NCI-H526 treated with DMSO at 0.1 percent for 48 hours (cell line): Measurements from ENCODE around the gene PRELP.
A peak's percentile ranks its signal among the peaks of the same experiment; 100 is the strongest.

ENCODE experiments used
- DNase-seq: peaks from one replicate; lab custom pipeline; 2025; lab: John Stamatoyannopoulos, UW

PRELP gene

GRCh38 chr1:203478231-203478630 is 2.6 kb downstream of the PRELP start:
- no peak for DNase-seq

GRCh38 chr1:203478986-203479385 is 3.4 kb downstream of the PRELP start:
- DNase-seq, result no peak

GRCh38 chr1:203479646-203480045 is 4.0 kb downstream of the PRELP start:
- DNase-seq, result no peak

GRCh38 chr1:203480084-203480483 is 4.5 kb downstream of the PRELP start:
- DNase-seq, result no peak

- peak; percentile 4 for DNase-seq
Observed at GRCh38 chr1:203480525-203481084, 5.0 kb downstream of the PRELP start.

- no peak for DNase-seq
Observed at GRCh38 chr1:203481196-203481595, 5.6 kb downstream of the PRELP start.

- no peak for DNase-seq
Observed at GRCh38 chr1:203486618-203487370, 11.2 kb downstream of the PRELP start.

GRCh38 chr1:203488539-203488938 is 12.9 kb downstream of the PRELP start:
- DNase-seq, result no peak

- no peak for DNase-seq
Observed at GRCh38 chr1:203490607-203491006, 15.0 kb downstream of the PRELP start.

GRCh38 chr1:203491664-203492063 is 16.1 kb downstream of the PRELP start:
- DNase-seq, result no peak

- DNase-seq, result peak; percentile 31
Observed at GRCh38 chr1:203492082-203492747, 16.6 kb downstream of the PRELP start.

GRCh38 chr1:203492748-203493130 is 17.1 kb downstream of the PRELP start:
- DNase-seq, result no peak

- no peak for DNase-seq
Observed at GRCh38 chr1:203493901-203494300, 18.3 kb downstream of the PRELP start, which contains the start of gene OPTC. Gene OPTC (plus strand): TSS chr1:203494153. CDS start chr1:203496006, 1,853 bp downstream.

- DNase-seq, result no peak
Observed at GRCh38 chr1:203495845-203496244, 20.2 kb downstream of the PRELP start.

GRCh38 chr1:203497269-203497777 is 21.7 kb downstream of the PRELP start:
- no peak for DNase-seq

GRCh38 chr1:203499643-203500278 is 24.2 kb downstream of the PRELP start:
- DNase-seq, result no peak

GRCh38 chr1:203500279-203500678 is 24.7 kb downstream of the PRELP start:
- DNase-seq, result no peak

GRCh38 chr1:203503836-203504235 is 28.2 kb downstream of the PRELP start:
- DNase-seq, result no peak

- DNase-seq, result peak; percentile 57
Observed at GRCh38 chr1:203504400-203505250, 29.0 kb downstream of the PRELP start.

- no peak for DNase-seq
Observed at GRCh38 chr1:203505526-203506204, 30.1 kb downstream of the PRELP start.
